CD4-positive, CD25-positive, alpha-beta regulatory T cell (primary cell): ENCODE measurements around the gene NPIPA2. TPM values are rescaled to one million over a fixed set of nuclear protein-coding genes. Genes with fewer than 3 reads are reported as not detected.
"Not testable (repeated sequence)": the region's sequence is repeated elsewhere in the genome, so short reads cannot be mapped to it uniquely, and the experiment has no call there.

Experiments
- ATAC-seq, 2 donors: fragments of 150-1000 bp; cut with Tn5 transposase; one replicate each; pipeline ENCODE4 v1.10.0; 2021; ENCODE audit warnings: low read depth in 2 of 2, moderate number of reproducible peaks in 2 of 2, moderate library complexity in 1 of 2
- DNase-seq, 3 donors: peaks; one replicate each; pipeline versions ENCODE4 v3.0.0 to v3.0.0-alpha.2; 2012 to 2022; ENCODE audit warnings: mixed read lengths in 1 of 3
- H3K27ac ChIP-seq: one replicate; pipeline ENCODE4 v1.7.0; 2013; ENCODE audit warnings: mild to moderate bottlenecking, low read length; ENCODE audit not compliant: insufficient read depth, poor library complexity, severe bottlenecking
- H3K27me3 ChIP-seq: one replicate; pipeline ENCODE4 v1.7.0; 2013; ENCODE audit warnings: low read length; ENCODE audit not compliant: control insufficient read depth, insufficient read depth
- H3K36me3 ChIP-seq: one replicate; pipeline ENCODE4 v1.7.0; 2013; ENCODE audit warnings: mild to moderate bottlenecking, low read length, moderate library complexity; ENCODE audit not compliant: control insufficient read depth, insufficient read depth
- H3K4me1 ChIP-seq: 2 replicates; pipeline ENCODE4 v1.7.0; 2013; ENCODE audit warnings: mild to moderate bottlenecking, low read length; ENCODE audit not compliant: insufficient read depth, control insufficient read depth, poor library complexity, severe bottlenecking
- H3K4me3 ChIP-seq: one replicate; pipeline ENCODE4 v1.7.0; 2013; ENCODE audit warnings: low read depth, mild to moderate bottlenecking, low read length, moderate library complexity
- H3K9me3 ChIP-seq, 2 experiments: 1 replicate in 1 of 2; 2 replicates in 1 of 2; pipeline ENCODE4 v1.7.0; 2013; ENCODE audit warnings: low read length in 2 of 2, mild to moderate bottlenecking in 1 of 2, moderate library complexity in 1 of 2; ENCODE audit not compliant: control insufficient read depth in 2 of 2
- H3K27ac Mint-ChIP-seq, 3 donors: one replicate each; pipeline ENCODE4 v1.8.0; 2020 to 2022; ENCODE audit warnings: mild to moderate bottlenecking in 3 of 3, mixed read lengths in 3 of 3, moderate library complexity in 2 of 3
- H3K27me3 Mint-ChIP-seq: one replicate; pipeline ENCODE4 v1.8.0; 2022; ENCODE audit warnings: mild to moderate bottlenecking, mixed read lengths
- H3K36me3 Mint-ChIP-seq: one replicate; pipeline ENCODE4 v1.8.0; 2020; ENCODE audit warnings: mixed read lengths
- H3K4me1 Mint-ChIP-seq, 4 donors: one replicate each; pipeline ENCODE4 v1.8.0; 2020 to 2022; ENCODE audit warnings: mixed read lengths in 4 of 4, mild to moderate bottlenecking in 1 of 4
- H3K4me3 Mint-ChIP-seq, 4 donors: one replicate each; pipeline ENCODE4 v1.8.0; 2020 to 2022; ENCODE audit warnings: mild to moderate bottlenecking in 4 of 4, mixed read lengths in 4 of 4, moderate library complexity in 3 of 4
- H3K9me3 Mint-ChIP-seq, 7 donors: one replicate each; pipeline ENCODE4 v1.8.0; 2020 to 2022; ENCODE audit warnings: mixed read lengths in 7 of 7, mild to moderate bottlenecking in 3 of 7, moderate library complexity in 2 of 7
- polyA plus RNA-seq, 4 donors: library from polyadenylated mRNA; unstranded; fragments of 300-500 nt; fragmentation: Illumina TruSeq; gene quantifications; one replicate each; pipeline ENCODE4 v1.2.3, GENCODE V29; 2021
- total RNA-seq: library from RNA; stranded (reverse); gene quantifications from one replicate; pipeline ENCODE4 v1.2.3, GENCODE V29; 2022

The NPIPA2 gene
- total and polyA plus RNA-seq, 5 donors from 2014 or later = 0.86 TPM; not detected in 4

GRCh38 chr16:14792914-14793313 is 50.6 kb downstream of the NPIPA2 start:
- not testable (repeated sequence) for H3K4me3 Mint-ChIP-seq, ATAC-seq, H3K27me3 ChIP-seq

GRCh38 chr16:14797558-14797957 is 55.2 kb downstream of the NPIPA2 start:
- H3K27me3 Mint-ChIP-seq, H3K4me1 Mint-ChIP-seq, H3K4me1 ChIP-seq, ATAC-seq, DNase-seq, H3K36me3 Mint-ChIP-seq, H3K27ac ChIP-seq, H3K4me3 ChIP-seq, H3K36me3 ChIP-seq, H3K27ac Mint-ChIP-seq, H3K4me3 Mint-ChIP-seq, H3K9me3 Mint-ChIP-seq, H3K9me3 ChIP-seq, H3K27me3 ChIP-seq: not testable (repeated sequence)

More at GRCh38 chr16:14792914-14793313, 50.6 kb downstream of the NPIPA2 start:
- not testable (repeated sequence) for DNase-seq, H3K9me3 Mint-ChIP-seq, H3K4me3 ChIP-seq, H3K36me3 Mint-ChIP-seq, H3K9me3 ChIP-seq, H3K27me3 Mint-ChIP-seq, H3K27ac ChIP-seq, H3K4me1 ChIP-seq, H3K27ac Mint-ChIP-seq, H3K36me3 ChIP-seq, H3K4me1 Mint-ChIP-seq

GRCh38 chr16:14803577-14803976 is 61.2 kb downstream of the NPIPA2 start:
- H3K36me3 Mint-ChIP-seq, H3K4me1 Mint-ChIP-seq, H3K27me3 ChIP-seq, H3K27me3 Mint-ChIP-seq, H3K4me3 Mint-ChIP-seq, H3K9me3 Mint-ChIP-seq, ATAC-seq, H3K4me1 ChIP-seq, H3K27ac Mint-ChIP-seq, DNase-seq, H3K27ac ChIP-seq, H3K9me3 ChIP-seq, H3K36me3 ChIP-seq, H3K4me3 ChIP-seq: not testable (repeated sequence)

GRCh38 chr16:14807184-14807678 is 64.9 kb downstream of the NPIPA2 start:
- H3K9me3 Mint-ChIP-seq, H3K9me3 ChIP-seq, H3K4me1 ChIP-seq, ATAC-seq, H3K27ac ChIP-seq, H3K4me1 Mint-ChIP-seq, DNase-seq, H3K36me3 Mint-ChIP-seq, H3K4me3 ChIP-seq, H3K36me3 ChIP-seq, H3K27me3 Mint-ChIP-seq, H3K27ac Mint-ChIP-seq, H3K27me3 ChIP-seq, H3K4me3 Mint-ChIP-seq: not testable (repeated sequence)

- H3K27ac ChIP-seq, H3K27me3 ChIP-seq, H3K4me3 ChIP-seq, H3K4me1 ChIP-seq, H3K9me3 ChIP-seq, H3K4me3 Mint-ChIP-seq, H3K9me3 Mint-ChIP-seq, H3K36me3 ChIP-seq, H3K27me3 Mint-ChIP-seq, H3K36me3 Mint-ChIP-seq, H3K27ac Mint-ChIP-seq, H3K4me1 Mint-ChIP-seq, DNase-seq, ATAC-seq: not testable (repeated sequence)
Observed at GRCh38 chr16:14813890-14814289, 71.6 kb downstream of the NPIPA2 start.

Other genes starting within 250 kb of the NPIPA2 start
- 36.2 TPM for gene PARN, start 112.3 kb upstream of the NPIPA2 start, total RNA-seq
- 10 to 100 TPM; 41.6 to 50.9 (median 47.9) TPM for gene PARN, start 112.3 kb upstream of the NPIPA2 start, polyA plus RNA-seq
- gene BFAR, start 109.6 kb upstream of the NPIPA2 start, total RNA-seq = 48.4 TPM
- gene BFAR, start 109.6 kb upstream of the NPIPA2 start, polyA plus RNA-seq = 10 to 100 TPM; 48.0 to 52.8 (median 51.4) TPM
- not detected for gene PLA2G10, start 48.2 kb upstream of the NPIPA2 start, total RNA-seq
- gene PLA2G10, start 48.2 kb upstream of the NPIPA2 start, polyA plus RNA-seq = not detected
- 0.86 TPM for gene NPIPA3, start 39.1 kb upstream of the NPIPA2 start, total RNA-seq
- gene NPIPA3, start 39.1 kb upstream of the NPIPA2 start, polyA plus RNA-seq = not detected
- 44.5 TPM for gene NOMO1, start 91.2 kb downstream of the NPIPA2 start, total RNA-seq
- gene NOMO1, start 91.2 kb downstream of the NPIPA2 start, polyA plus RNA-seq = 10 to 100 TPM; 17.4 to 37.5 (median 31.1) TPM
- 109 TPM for gene NPIPA1, start 194.9 kb downstream of the NPIPA2 start, total RNA-seq
- gene NPIPA1, start 194.9 kb downstream of the NPIPA2 start, polyA plus RNA-seq = 1 to 10 TPM in 3 of 4 donors, under 1 TPM in 1; 0.42 to 2.6 (median 1.5) TPM
- 91.2 TPM for gene PDXDC1, start 232.5 kb downstream of the NPIPA2 start, total RNA-seq
- 10 to 100 TPM; 27.4 to 31.7 (median 28.8) TPM for gene PDXDC1, start 232.5 kb downstream of the NPIPA2 start, polyA plus RNA-seq